ENCODE measurements around the gene RNF146.

DNA sequence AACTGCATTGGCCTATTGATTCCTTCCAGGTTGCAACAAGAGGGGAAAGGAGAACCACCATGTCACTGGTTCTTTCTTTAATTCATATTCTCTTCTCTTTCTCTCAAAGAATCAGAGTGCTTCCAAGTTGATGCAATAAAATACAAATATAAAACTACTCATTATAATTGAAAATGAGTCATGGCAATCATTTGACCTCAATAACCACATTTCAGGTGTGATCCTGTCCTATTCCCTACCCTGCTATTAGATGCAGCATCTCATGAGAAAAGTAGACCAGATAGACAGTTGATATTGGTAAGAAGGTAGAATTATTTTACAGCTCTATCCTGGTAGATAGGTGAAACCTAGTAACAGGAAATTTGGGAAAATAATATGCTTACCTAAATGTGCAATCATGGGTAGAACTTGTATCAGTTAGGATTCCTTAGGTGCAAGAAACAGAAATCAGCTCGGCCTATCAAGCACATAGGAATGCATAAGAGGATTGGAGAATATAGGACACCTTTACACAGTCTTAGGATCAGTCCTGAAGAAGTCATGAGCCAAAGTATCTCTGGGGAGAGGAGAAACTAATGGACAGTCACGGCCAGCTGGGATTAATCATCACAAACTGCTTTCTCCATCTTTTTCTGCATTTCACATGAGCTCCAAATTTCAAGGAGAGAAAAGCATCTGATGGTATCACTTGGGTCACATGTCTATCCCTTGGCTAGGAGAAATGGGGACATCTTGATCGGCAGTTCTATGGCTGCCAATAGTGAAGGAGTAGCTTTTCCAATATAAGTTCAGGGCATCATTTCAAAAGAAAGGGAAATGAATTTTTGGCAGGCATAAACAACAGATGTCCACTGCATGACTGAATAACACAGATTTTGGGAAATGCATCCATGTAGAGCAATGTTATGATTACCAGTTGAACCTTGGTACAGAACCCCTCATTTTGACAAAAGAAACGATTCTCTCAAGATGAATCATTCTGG, 19.3 kb upstream of the RNF146 start:
- TF ChIP-seq CTCF (IDR thresholded peaks at IDR 0.05; ENCODE audit: poor library complexity, severe bottlenecking) (no peak), SMC3 (conservative IDR thresholded peaks at IDR 0.05; ENCODE audit: poor library complexity) (no peak), EZH2 (IDR thresholded peaks at IDR 0.05; ENCODE audit: borderline replicate concordance, insufficient read depth, low read length, poor library complexity, severe bottlenecking) (no peak)
